HepG2 (cell line): ENCODE results near the gene KDM7A. TPM values are rescaled to one million over a fixed set of nuclear protein-coding genes. Genes with fewer than 3 reads are reported as not detected.

Source experiments
- CBFB ChIP-seq: sonication (generic); formaldehyde crosslinking; IDR thresholded peaks from 2 replicates; pipeline ENCODE4 v1.4.0; 2020; ENCODE audit warnings: missing genetic modification reagents
- HMGA1 ChIP-seq: sonication (generic); formaldehyde crosslinking; conservative IDR thresholded peaks from 2 replicates; pipeline ENCODE4 v1.4.0; 2020; ENCODE audit warnings: missing genetic modification reagents
- KLF6 ChIP-seq: IDR thresholded peaks from 2 replicates; pipeline ENCODE4 v1.8.0; 2016; ENCODE audit warnings: missing biosample characterization, missing genetic modification reagents
- NCOR1 ChIP-seq: fragments of 200-600 bp; sonication (generic); IDR thresholded peaks from 2 replicates; pipeline ENCODE4 v1.7.0; 2017; ENCODE audit warnings: antibody characterized with exemption, low read length, borderline replicate concordance
- NR1H2 ChIP-seq: sonication (generic); formaldehyde crosslinking; IDR thresholded peaks from 2 replicates; pipeline ENCODE4 v1.8.1; 2022; ENCODE audit warnings: low read depth, missing genetic modification reagents, borderline replicate concordance
- PHB2 ChIP-seq: fragments of 450-650 bp; IDR thresholded peaks from 2 replicates; pipeline ENCODE4 v1.6.1; 2018; ENCODE audit not compliant: partially characterized antibody
- SNRNP70 ChIP-seq: fragments of 200-400 bp; formaldehyde crosslinking; IDR thresholded peaks from 2 replicates; pipeline ENCODE4 v1.6.1; 2017; ENCODE audit warnings: mild to moderate bottlenecking, low read depth, low read length, moderate library complexity
- TEF ChIP-seq: sonication (generic); formaldehyde crosslinking; IDR thresholded peaks from 2 replicates; pipeline ENCODE4 v1.5.0; 2020; ENCODE audit warnings: missing genetic modification reagents
- U2AF1 ChIP-seq: fragments of 200-400 bp; formaldehyde crosslinking; optimal IDR thresholded peaks from 2 replicates; pipeline ENCODE3; 2017; ENCODE audit warnings: mild to moderate bottlenecking, low read depth, low read length
- ZBTB21 ChIP-seq: sonication (generic); formaldehyde crosslinking; IDR thresholded peaks from 2 replicates; pipeline ENCODE4 v1.4.0; 2020; ENCODE audit warnings: missing genetic modification reagents
- ZBTB33 ChIP-seq: sonication (generic); formaldehyde crosslinking; IDR thresholded peaks from 2 replicates; pipeline ENCODE4 v1.4.0; 2020; ENCODE audit warnings: missing genetic modification reagents
- ZNF30 ChIP-seq: sonication (generic); formaldehyde crosslinking; IDR thresholded peaks from 2 replicates; pipeline ENCODE4 v1.5.0; 2020; ENCODE audit warnings: mild to moderate bottlenecking, missing genetic modification reagents
- ZNF343 ChIP-seq: sonication (generic); formaldehyde crosslinking; IDR thresholded peaks from 2 replicates; pipeline ENCODE4 v1.4.0; 2020; ENCODE audit warnings: mild to moderate bottlenecking, missing genetic modification reagents
- ZNF441 ChIP-seq: sonication (generic); formaldehyde crosslinking; IDR thresholded peaks from 2 replicates; pipeline ENCODE4 v1.7.0; 2021; ENCODE audit warnings: missing genetic modification reagents, borderline replicate concordance
- ZNF547 ChIP-seq: sonication (generic); formaldehyde crosslinking; IDR thresholded peaks from 2 replicates; pipeline ENCODE4 v1.5.1; 2020; ENCODE audit warnings: mild to moderate bottlenecking, missing genetic modification reagents
- ZNF7 ChIP-seq: IDR thresholded peaks from 2 replicates; pipeline ENCODE4 v1.6.1; 2016; ENCODE audit warnings: missing biosample characterization, missing genetic modification reagents
- ZUFSP ChIP-seq: sonication (generic); formaldehyde crosslinking; IDR thresholded peaks from 2 replicates; pipeline ENCODE4 v1.9.0; 2021; ENCODE audit warnings: missing genetic modification reagents, mild to moderate bottlenecking, borderline replicate concordance
- polyA plus RNA-seq, 8 experiments: library from polyadenylated mRNA; depleted of rRNA in 3 of 8; stranded (reverse) in 7 of 8; unstranded in 1 of 8; fragments of >200 nt; fragmentation: Illumina TruSeq in 4 of 8; extraction: Trizol in 4 of 8; gene quantifications; 2 replicates each; pipeline versions ENCODE4 v1.2.1 to v1.2.3, GENCODE V29; 2011 to 2016; ENCODE audit warnings: low read depth in 4 of 8, missing spikeins in 1 of 8, mixed read lengths in 1 of 8; ENCODE audit not compliant: insufficient read depth in 1 of 8
- total RNA-seq, 5 experiments: library from RNA; depleted of rRNA; stranded (reverse); fragments of >200 nt; fragmentation: Illumina TruSeq; extraction: Trizol; gene quantifications; 2 replicates each; pipeline ENCODE4 v1.2.3, GENCODE V29; 2016; ENCODE audit warnings: low read depth in 1 of 5
- TF ChIP-seq, protein P1 (sequence below): sonication (generic); formaldehyde crosslinking; IDR thresholded peaks from 2 replicates; pipeline ENCODE4 v1.4.0; 2020; ENCODE audit warnings: missing genetic modification reagents
- TF ChIP-seq, protein P2 (sequence below): sonication (generic); formaldehyde crosslinking; IDR thresholded peaks from 2 replicates; pipeline ENCODE4 v1.4.0; 2020; ENCODE audit warnings: missing genetic modification reagents
- TF ChIP-seq, protein P3 (sequence below): sonication (generic); formaldehyde crosslinking; IDR thresholded peaks from 2 replicates; pipeline ENCODE4 v1.5.0; 2020; ENCODE audit warnings: missing genetic modification reagents

The KDM7A gene
- total and polyA plus RNA-seq, 2 of the 13 experiments (the other 11 are each of a cell fraction or from before 2014, with no cell fraction given), result 10.8 to 16.8 TPM

DNA sequence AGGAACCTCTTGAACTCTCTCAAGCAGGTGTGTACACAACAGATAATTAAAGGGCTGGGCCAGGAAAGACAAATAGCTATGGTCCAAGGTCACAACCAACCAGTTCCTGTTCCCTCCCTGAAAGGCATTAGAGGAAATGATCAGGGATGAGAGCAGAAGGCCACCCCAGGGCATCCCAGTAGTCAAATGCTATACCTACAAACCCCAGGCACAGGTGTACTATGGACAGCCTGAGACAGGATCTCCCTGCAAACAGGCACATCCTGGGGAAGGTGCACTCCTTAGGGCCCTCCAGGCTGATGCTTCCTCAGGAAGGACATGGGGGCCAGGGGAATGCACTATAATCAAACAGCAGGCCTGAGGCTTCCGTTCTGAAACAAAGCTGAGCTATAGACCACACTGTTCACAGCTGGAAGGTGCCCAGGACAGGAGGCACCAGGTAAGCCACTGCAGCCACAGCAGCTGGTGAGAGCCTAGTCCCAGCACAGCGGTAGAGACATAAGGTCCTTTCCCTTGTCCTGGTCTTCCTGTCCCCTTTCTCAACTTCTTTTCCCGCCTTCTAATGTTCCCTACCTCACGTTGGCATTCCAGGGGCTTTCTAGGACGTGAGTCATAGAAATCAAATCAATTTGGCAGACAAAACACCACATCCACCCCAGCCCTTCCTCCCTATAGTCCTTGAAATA lies 127.3 kb downstream of the KDM7A start (continued):
- no peak for TF ChIP-seq ZBTB21
- no peak for TF ChIP-seq ZNF343 (CRISPR knock-in tag)
- TF ChIP-seq, protein P1, sequence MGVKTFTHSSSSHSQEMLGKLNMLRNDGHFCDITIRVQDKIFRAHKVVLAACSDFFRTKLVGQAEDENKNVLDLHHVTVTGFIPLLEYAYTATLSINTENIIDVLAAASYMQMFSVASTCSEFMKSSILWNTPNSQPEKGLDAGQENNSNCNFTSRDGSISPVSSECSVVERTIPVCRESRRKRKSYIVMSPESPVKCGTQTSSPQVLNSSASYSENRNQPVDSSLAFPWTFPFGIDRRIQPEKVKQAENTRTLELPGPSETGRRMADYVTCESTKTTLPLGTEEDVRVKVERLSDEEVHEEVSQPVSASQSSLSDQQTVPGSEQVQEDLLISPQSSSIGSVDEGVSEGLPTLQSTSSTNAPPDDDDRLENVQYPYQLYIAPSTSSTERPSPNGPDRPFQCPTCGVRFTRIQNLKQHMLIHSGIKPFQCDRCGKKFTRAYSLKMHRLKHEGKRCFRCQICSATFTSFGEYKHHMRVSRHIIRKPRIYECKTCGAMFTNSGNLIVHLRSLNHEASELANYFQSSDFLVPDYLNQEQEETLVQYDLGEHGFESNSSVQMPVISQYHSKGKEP (CRISPR knock-in tag), result no peak
- TF ChIP-seq, protein P2, sequence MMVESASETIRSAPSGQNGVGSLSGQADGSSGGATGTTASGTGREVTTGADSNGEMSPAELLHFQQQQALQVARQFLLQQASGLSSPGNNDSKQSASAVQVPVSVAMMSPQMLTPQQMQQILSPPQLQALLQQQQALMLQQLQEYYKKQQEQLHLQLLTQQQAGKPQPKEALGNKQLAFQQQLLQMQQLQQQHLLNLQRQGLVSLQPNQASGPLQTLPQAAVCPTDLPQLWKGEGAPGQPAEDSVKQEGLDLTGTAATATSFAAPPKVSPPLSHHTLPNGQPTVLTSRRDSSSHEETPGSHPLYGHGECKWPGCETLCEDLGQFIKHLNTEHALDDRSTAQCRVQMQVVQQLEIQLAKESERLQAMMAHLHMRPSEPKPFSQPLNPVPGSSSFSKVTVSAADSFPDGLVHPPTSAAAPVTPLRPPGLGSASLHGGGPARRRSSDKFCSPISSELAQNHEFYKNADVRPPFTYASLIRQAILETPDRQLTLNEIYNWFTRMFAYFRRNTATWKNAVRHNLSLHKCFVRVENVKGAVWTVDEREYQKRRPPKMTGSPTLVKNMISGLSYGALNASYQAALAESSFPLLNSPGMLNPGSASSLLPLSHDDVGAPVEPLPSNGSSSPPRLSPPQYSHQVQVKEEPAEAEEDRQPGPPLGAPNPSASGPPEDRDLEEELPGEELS (CRISPR knock-in tag), result peak; percentile 92
- TF ChIP-seq U2AF1, result no peak
- peak; percentile 45; the same call in 1 of the 2 replicates for TF ChIP-seq KLF6 (CRISPR knock-in tag)
- TF ChIP-seq, protein P3, sequence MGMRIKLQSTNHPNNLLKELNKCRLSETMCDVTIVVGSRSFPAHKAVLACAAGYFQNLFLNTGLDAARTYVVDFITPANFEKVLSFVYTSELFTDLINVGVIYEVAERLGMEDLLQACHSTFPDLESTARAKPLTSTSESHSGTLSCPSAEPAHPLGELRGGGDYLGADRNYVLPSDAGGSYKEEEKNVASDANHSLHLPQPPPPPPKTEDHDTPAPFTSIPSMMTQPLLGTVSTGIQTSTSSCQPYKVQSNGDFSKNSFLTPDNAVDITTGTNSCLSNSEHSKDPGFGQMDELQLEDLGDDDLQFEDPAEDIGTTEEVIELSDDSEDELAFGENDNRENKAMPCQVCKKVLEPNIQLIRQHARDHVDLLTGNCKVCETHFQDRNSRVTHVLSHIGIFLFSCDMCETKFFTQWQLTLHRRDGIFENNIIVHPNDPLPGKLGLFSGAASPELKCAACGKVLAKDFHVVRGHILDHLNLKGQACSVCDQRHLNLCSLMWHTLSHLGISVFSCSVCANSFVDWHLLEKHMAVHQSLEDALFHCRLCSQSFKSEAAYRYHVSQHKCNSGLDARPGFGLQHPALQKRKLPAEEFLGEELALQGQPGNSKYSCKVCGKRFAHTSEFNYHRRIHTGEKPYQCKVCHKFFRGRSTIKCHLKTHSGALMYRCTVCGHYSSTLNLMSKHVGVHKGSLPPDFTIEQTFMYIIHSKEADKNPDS (CRISPR knock-in tag), result peak; percentile 82; the same call in 1 of the 2 replicates
- TF ChIP-seq ZUFSP (CRISPR knock-in tag), result no peak
- no peak; the same call in 1 of the 2 replicates for TF ChIP-seq NR1H2 (CRISPR knock-in tag)
- no peak for TF ChIP-seq ZNF7
- TF ChIP-seq ZBTB33 (CRISPR knock-in tag), result peak; percentile 80; the same call in 1 of the 2 replicates
- peak; percentile 91 for TF ChIP-seq NCOR1
- TF ChIP-seq HMGA1, result no peak
- TF ChIP-seq CBFB, result peak; percentile 38; the same call in 1 of the 2 replicates
- TF ChIP-seq ZNF441 (CRISPR knock-in tag), result no peak
- peak; percentile 42; the same call in 1 of the 2 replicates for TF ChIP-seq ZNF547 (CRISPR knock-in tag)
- TF ChIP-seq TEF, result no peak
- TF ChIP-seq PHB2, result no peak
- TF ChIP-seq ZNF30, result no peak
- TF ChIP-seq SNRNP70, result no peak
